Tibial nerve (tissue), 4 donors: Measurements from ENCODE around the gene C5.

Experiments
- CTCF ChIP-seq, 5 experiments: fragments of 200-600 bp in 3 of 5; fragments of 450-650 bp in 2 of 5; sonication (generic) in 3 of 5; IDR thresholded peaks; one replicate each; pipeline ENCODE4 v1.5.1; 2016 to 2019; ENCODE audit warnings: antibody characterized with exemption in 5 of 5, mild to moderate bottlenecking in 3 of 5, moderate library complexity in 2 of 5
- EP300 ChIP-seq, 2 donors: sonication (generic); formaldehyde crosslinking; IDR thresholded peaks; one replicate each; pipeline ENCODE4 v1.6.1; 2017; ENCODE audit warnings: antibody characterized with exemption in 2 of 2, mild to moderate bottlenecking in 1 of 2
- POLR2A ChIP-seq, 2 donors: fragments of 450-650 bp; IDR thresholded peaks; one replicate each; pipeline ENCODE4 v1.6.1; 2017; ENCODE audit warnings: antibody characterized with exemption in 2 of 2, mild to moderate bottlenecking in 2 of 2, moderate library complexity in 2 of 2

GRCh38 chr9:120929229-120929791 lies 120.8 kb downstream of the C5 start:
- TF ChIP-seq CTCF (IDR thresholded peaks at IDR 0.05) (no peak), POLR2A (IDR thresholded peaks at IDR 0.05) (no peak), EP300 (IDR thresholded peaks at IDR 0.05) (no peak)
